OCI-LY3 (cell line): ENCODE results near the gene CLDN11.

Source experiments
- EZH2phosphoT487 ChIP-seq: fragments of 200-600 bp; shearing (Covaris generic); IDR thresholded peaks from 2 replicates; pipeline ENCODE4 v1.6.1; 2018; ENCODE audit warnings: antibody characterized with exemption, mixed run types, low read depth
- TF ChIP-seq, protein P1 (sequence below): fragments of 200-600, 300-600 bp; sonication (generic); IDR thresholded peaks from 2 replicates; pipeline ENCODE4 v1.5.1; 2014; ENCODE audit warnings: antibody characterized with exemption, low read length, low read depth

DNA sequence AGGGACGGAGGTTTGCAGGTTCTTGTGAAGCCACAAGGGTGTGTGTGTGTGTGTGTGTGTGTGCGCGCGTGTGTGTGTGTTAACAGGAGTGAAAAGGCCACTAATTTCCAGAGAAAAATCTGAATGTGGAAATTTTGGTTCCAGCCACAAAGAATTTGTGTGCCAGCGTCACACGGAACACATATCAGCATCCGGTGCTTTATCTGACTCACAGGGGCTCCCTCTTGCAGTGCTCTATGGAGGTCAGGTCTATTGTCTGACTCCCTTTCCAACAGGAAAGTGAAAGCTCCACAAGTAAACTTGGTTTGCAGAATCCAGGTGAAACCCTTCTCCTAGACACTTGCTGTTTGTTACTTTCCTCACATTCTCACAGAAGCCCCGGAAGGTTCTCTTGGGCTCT lies 6.2 kb downstream of the CLDN11 start:
- TF ChIP-seq, protein P1, sequence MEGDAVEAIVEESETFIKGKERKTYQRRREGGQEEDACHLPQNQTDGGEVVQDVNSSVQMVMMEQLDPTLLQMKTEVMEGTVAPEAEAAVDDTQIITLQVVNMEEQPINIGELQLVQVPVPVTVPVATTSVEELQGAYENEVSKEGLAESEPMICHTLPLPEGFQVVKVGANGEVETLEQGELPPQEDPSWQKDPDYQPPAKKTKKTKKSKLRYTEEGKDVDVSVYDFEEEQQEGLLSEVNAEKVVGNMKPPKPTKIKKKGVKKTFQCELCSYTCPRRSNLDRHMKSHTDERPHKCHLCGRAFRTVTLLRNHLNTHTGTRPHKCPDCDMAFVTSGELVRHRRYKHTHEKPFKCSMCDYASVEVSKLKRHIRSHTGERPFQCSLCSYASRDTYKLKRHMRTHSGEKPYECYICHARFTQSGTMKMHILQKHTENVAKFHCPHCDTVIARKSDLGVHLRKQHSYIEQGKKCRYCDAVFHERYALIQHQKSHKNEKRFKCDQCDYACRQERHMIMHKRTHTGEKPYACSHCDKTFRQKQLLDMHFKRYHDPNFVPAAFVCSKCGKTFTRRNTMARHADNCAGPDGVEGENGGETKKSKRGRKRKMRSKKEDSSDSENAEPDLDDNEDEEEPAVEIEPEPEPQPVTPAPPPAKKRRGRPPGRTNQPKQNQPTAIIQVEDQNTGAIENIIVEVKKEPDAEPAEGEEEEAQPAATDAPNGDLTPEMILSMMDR = no peak
- TF ChIP-seq EZH2phosphoT487 = no peak
